GM19467 (cell line): ENCODE data around the gene SCGB3A2.

Experiments
- ATAC-seq: cut with Tn5 transposase; IDR thresholded peaks from one replicate; pipeline ENCODE4 v1.9.1; 2021; ENCODE audit warnings: mild to moderate bottlenecking, moderate library complexity; ENCODE audit not compliant: unreplicated experiment

Gene SCGB3A2

GRCh38 chr5:147878066-147878759 lies at the start of gene SCGB3A2:
SCGB3A2 (plus strand) TSS chr5:147878711; CDS start chr5:147878804, 93 bp downstream.
- no peak for ATAC-seq

GRCh38 chr5:147830035-147830434 lies 48.5 kb upstream of the SCGB3A2 start:
- no peak for ATAC-seq

GRCh38 chr5:147831465-147831864 lies 47.0 kb upstream of the SCGB3A2 start, which contains the start of gene SPINK1:
SPINK1 (minus strand) TSS chr5:147831671; CDS start chr5:147831577, 94 bp downstream.
- no peak for ATAC-seq

GRCh38 chr5:147832541-147832940 lies 46.0 kb upstream of the SCGB3A2 start:
- ATAC-seq = no peak

- no peak for ATAC-seq
Observed at GRCh38 chr5:147835386-147835798, 43.1 kb upstream of the SCGB3A2 start.

DNA sequence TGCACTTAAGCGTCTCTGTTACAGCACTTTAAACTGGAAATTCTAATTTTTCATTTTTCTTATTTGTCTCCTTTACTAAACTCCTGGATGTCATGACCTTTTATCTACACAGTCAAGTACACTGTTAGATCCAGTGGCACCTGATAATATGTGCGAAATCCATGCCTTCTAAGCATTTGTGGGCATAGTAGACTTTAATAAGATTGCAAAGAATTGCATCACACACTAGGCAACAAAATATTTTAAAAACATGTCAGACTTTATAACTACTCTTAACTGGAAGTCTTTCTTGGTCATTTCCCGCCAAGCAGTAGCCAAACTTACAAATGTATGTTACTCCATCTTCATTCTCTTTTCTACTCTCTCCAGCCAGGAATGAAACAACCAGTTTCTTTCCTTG lies 42.1 kb upstream of the SCGB3A2 start:
- no peak for ATAC-seq

DNA sequence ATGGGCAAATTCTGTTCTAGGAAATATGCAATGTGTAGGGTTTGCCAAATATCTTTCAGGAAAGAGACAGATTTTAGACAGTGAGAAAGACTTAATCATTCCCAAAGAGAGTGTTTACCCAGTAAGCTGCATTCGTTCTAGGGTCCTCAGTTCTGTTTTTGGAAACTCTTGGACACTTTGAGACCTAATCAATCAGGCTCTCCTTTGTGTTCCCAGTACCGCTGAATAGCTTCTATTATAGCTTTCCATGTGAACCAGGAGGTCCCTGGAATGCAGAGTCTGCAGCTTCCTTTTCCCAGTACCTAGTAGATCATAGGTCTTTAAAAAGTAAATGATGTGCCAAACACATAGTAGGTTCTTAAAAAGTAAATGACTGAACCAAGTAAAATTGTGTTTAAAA lies 35.6 kb upstream of the SCGB3A2 start:
- ATAC-seq = no peak

DNA sequence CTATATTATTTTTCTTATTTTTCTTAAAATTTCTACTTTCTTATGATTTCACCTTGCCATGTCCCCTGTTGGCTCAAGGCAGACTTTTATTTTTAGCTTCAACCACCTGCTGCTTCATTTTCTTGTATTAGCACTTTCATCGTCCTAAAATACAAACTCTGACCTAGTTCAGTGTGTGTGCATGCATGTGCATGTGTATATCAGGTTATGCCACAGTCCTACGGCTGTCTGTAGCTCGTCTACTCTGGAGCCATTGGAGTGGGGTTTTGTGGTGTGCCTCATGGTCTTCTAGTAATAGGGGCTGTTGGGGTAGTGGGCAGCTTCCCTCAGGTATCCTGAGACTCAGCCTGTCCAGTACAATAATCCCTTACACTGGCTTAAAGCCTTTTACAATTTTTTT lies 33.7 kb upstream of the SCGB3A2 start:
- no peak for ATAC-seq

- no peak for ATAC-seq
Observed at GRCh38 chr5:147845618-147846017, 32.9 kb upstream of the SCGB3A2 start.

GRCh38 chr5:147849226-147849625 lies 29.3 kb upstream of the SCGB3A2 start:
- ATAC-seq = no peak

DNA sequence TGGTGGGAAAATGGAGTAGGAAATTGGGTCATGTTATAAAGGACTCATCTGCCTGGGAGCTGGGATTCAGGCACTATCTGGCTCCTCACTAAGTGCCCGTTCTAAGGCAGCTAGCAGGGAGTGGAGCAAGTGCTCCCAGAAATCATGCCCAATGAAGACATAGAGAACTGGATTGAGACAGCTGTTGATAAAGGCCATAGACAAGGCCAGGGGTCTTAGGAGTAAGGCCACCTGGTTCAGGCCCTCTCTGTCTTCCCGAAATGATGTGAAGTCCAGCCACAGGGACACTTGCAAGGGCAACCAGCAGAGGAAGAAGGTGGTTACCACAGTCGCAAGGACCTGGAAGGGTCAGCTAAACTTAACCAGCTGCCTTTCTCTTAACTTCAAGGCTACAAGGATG lies 26.9 kb upstream of the SCGB3A2 start:
- ATAC-seq = no peak

DNA sequence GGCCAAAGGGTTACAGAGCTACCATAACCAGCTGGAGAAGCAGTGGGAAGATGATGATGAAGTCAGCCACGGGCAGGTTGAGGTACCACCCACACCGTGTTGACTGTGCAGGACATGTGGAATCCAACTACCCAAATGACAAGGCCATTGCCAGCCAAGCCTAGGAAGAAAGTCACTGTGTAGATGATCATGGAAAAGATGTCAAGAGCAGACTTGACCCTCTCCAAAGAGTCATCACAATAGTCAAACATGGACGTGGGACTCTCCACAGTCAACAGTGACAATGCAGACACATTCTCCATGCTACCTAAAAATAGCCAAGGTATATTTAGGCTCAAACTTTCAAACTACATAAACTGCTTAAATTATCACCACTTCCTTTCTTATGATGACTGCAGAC lies 26.1 kb upstream of the SCGB3A2 start:
- no peak for ATAC-seq

GRCh38 chr5:147853372-147853987 lies 25.0 kb upstream of the SCGB3A2 start:
- ATAC-seq = no peak

DNA sequence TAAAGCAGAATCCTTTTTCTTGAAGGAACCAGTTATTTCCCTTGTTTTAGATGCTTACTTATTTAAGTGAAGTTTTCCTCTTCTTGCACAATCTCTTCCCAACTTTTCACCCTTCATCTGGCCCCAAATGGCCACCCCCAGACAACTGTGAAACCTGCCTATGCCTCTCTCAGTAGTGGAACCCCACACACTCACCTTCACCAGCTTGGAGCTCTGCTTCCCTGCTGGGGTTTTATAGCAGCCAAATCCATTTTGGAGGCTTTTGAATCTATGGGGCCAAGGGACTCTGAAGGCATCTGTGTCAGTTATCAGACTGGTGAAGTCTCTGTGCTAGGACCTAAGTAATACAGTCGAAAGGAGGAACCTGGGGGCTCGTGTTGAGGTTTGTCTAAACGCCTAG lies 24.2 kb upstream of the SCGB3A2 start:
- ATAC-seq = no peak

DNA sequence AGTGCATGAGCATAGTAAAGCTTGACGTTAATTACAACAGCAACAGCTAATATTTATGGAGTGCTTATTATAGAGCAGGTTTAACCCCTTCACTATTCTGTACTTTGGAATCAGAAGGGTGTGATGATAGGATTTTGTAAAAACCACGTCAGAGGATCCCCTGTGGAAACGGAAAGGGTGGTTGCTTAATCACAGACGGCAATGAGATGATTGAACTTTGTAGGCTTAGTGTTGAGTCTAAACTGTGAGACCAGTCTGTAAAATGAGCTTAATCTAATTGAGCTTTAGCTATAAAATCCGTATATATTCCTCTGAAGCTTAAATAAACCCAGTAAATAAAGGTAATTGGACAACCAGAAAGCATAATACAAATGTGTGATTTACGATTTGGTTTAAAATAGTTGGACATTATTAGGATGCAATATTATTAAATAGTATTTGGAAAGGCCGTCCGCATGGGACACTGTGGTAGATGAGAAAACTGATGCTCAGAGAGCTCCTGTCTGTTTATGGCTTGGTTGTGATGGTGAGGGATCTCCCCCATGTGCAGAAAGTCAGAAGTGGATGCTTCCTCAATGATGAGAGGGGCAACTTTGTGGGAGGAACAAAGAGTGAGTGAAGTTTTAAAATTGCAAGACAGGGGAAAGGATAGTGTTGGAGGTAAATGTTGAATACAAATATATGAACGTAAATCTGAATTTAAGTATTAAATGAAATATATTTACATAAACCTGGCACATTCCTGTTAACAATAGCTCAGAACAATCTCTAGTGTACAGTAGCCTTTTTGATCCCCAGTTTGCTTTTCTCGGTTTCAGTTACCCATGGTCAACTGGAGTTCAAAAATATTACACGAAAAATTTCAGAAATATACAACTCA lies 23.4 kb upstream of the SCGB3A2 start:
- no peak for ATAC-seq

GRCh38 chr5:147855774-147856069 lies 22.8 kb upstream of the SCGB3A2 start:
- no peak for ATAC-seq

- ATAC-seq = no peak
Observed at GRCh38 chr5:147856801-147857200, 21.7 kb upstream of the SCGB3A2 start.

DNA sequence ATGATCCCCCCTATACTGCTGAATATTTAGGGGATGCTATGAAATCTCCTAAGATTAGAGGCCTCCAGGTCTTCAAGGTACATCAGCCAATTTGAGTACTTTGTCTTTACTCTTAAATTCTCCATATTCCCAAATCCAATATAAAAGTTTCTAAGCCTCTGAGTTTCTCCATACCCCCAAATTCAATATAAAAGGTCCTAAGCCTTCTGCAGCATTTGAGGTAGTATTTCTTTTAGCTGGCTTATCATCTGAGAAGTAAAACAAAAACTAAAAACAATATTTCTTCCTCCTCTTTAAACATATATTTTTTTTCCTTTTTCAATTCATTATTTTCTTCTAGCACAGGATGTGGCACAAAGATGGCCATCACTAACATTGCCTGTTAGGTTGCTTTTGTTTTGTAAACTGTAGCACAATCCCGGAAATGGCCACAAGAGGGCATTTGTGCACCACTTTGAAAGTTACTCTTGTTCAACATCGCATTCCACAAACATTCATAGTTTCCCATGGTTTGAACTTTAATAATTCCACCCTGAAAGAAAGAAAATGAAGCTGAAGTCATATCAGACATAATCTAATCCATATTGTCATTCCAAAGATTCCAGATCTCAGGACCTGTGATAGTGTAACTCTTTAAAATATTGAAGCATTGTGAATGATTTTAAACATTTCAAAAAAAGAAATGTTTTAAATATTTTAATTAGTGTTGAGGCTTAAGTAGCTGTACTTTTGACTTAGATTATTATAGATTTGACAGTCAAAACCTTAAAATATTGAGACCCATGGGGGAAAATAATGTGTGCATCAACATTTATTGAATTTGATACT lies 21.0 kb upstream of the SCGB3A2 start:
- ATAC-seq = peak; percentile 80

GRCh38 chr5:147858565-147858964 lies 19.9 kb upstream of the SCGB3A2 start:
- ATAC-seq = no peak

DNA sequence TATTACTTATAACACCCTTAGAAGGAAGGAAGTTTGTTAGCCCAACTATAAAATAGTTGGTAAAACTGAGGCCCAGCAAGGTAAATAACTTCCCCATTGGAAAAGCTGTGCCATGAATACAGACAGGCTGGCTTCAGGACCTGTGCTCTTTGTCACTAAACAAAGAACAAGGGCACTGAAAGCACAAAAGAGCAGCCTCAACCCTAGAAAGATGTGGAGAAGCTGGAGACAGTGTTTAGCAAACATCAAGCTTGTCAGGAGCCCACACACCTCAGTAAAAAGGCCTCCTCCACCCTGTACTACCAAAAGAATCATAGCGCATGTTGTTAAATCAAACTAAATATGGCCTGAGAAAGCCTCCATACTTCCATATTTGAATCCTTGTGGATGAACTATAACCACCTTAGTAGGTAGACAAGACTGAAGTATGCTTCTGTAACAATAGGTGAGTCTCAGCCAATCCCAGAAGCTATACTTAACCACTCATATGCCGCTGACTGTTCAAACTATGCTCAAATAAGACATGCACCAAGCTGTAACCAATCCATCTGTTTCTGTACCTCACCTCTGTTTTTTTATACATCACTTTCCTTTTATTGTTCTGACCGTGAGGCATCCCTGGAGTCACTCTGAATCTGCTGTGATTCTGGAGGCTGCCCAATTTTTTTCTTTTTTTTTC lies 18.4 kb upstream of the SCGB3A2 start:
- ATAC-seq = no peak
